ENCODE data around the gene SRM.

DNA sequence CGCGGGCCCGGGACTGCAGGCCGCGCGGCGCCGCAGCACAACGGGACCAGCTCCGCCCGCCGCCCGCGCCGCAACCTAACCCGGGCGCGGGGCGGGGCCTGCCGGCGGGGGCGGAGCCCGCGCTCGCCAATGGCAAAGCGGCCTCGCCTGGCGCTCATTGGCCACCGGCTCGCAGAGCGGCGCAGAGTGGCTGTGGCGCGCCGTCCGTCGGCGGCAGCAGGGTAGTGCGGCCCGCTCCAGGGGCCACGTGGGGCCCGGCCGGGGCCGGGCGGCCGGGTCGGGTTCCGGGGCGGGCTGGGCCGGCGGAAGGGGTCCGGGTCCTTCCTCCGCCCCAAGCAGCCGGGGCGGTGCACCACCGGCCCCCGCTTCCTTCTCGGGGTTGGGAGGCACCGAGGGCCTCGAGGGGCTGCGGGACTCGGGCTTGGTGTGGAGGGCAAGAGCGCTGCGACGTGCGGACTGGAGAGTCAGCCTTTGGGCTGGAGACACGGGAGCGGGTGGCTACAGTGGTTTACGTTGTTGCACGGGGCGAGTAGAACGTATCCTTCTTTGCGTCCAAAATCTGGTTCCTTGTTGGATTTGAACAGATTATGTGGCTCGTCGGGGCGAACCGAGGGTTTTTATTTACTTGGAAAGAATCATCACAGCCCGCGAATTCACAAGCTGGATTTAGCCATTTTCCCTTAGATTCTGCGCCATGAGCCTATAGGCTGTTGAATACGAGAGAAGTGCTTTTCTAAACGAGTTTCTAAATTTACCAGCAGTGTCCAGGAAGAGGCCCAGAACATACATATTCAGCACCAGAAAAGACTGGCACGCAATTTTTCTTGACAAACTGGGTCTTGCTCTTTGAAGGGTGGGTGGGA, at the start of gene SRM:
- TF ChIP-seq SIN3A (IDR thresholded peaks at IDR 0.05; ENCODE audit: borderline replicate concordance, insufficient read depth, low read length) (no peak), POLR2AphosphoS5 (IDR thresholded peaks at IDR 0.05; ENCODE audit: low read depth, low read length) (peak; percentile 77), TAF1 (IDR thresholded peaks at IDR 0.05; ENCODE audit: borderline replicate concordance, insufficient read depth, low read length) (0 out of 2 replicates have a peak, but pooled peaks have one; percentile 27), FOXP2 (optimal IDR thresholded peaks at IDR 0.05; ENCODE audit: borderline replicate concordance, extremely low read depth, extremely low read length, insufficient read depth) (peak; percentile 11)
- TF ChIP-seq, protein P1, sequence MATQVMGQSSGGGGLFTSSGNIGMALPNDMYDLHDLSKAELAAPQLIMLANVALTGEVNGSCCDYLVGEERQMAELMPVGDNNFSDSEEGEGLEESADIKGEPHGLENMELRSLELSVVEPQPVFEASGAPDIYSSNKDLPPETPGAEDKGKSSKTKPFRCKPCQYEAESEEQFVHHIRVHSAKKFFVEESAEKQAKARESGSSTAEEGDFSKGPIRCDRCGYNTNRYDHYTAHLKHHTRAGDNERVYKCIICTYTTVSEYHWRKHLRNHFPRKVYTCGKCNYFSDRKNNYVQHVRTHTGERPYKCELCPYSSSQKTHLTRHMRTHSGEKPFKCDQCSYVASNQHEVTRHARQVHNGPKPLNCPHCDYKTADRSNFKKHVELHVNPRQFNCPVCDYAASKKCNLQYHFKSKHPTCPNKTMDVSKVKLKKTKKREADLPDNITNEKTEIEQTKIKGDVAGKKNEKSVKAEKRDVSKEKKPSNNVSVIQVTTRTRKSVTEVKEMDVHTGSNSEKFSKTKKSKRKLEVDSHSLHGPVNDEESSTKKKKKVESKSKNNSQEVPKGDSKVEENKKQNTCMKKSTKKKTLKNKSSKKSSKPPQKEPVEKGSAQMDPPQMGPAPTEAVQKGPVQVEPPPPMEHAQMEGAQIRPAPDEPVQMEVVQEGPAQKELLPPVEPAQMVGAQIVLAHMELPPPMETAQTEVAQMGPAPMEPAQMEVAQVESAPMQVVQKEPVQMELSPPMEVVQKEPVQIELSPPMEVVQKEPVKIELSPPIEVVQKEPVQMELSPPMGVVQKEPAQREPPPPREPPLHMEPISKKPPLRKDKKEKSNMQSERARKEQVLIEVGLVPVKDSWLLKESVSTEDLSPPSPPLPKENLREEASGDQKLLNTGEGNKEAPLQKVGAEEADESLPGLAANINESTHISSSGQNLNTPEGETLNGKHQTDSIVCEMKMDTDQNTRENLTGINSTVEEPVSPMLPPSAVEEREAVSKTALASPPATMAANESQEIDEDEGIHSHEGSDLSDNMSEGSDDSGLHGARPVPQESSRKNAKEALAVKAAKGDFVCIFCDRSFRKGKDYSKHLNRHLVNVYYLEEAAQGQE (IDR thresholded peaks at IDR 0.05; ENCODE audit: insufficient read depth in 1 of 2, low read depth in 2 of 2, low read length in 2 of 2): peak in 1 of 2 experiments; percentile 44; a peak in 1 of 4 replicates

All from PFSK-1 (cell line).